ENCODE measurements around the gene GBP3. TPM values are rescaled to one million over a fixed set of nuclear protein-coding genes. Genes with fewer than 3 reads are reported as not detected.
A peak's percentile ranks its signal among the peaks of the same experiment; 100 is the strongest.
"Not testable (repeated sequence)": the region's sequence is repeated elsewhere in the genome, so short reads cannot be mapped to it uniquely, and the experiment has no call there.

Gene GBP3
- total RNA-seq, 1 donor from 2014 or later, result 9.3 TPM

GRCh38 chr1:89042491-89042890 lies 19.8 kb upstream of the GBP3 start:
- ATAC-seq (no peak), DNase-seq (ENCODE audit: missing footprints) (no peak)
- intact Hi-C loops (cut with DNase I), result no loop called here

GRCh38 chr1:89041721-89042120 lies 19.1 kb upstream of the GBP3 start:
- intact Hi-C loops (cut with DNase I), result no loop called here
- ATAC-seq, result no peak
- DNase-seq (ENCODE audit: missing footprints), result no peak

DNA sequence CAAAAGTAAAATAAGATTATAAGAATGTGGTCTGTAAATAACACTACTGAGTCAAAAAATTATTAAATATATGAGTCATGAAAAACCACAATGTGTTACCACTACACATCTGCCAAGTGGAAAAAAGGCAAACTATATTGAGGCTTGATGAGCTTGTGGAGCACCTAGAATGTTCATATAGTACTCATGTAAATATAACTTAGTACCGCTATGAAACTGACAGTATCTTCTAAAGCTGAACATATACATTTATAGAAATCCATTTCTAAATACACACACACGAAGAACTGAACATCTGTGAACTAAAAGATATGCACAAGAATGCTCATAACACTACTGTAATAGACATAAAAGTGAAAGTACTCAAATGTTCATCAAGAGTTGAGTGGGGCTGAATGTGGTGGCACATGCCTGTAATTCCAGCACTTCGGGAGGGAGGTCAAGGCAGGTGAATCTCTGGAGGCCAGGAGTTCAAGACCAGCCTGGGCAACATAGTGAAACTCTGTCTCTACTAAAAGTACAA lies 18.5 kb upstream of the GBP3 start:
- intact Hi-C loops (cut with DNase I), result no loop called here
- no peak for DNase-seq (ENCODE audit: missing footprints)
- no peak for ATAC-seq

- DNase-seq (ENCODE audit: missing footprints) (no peak), ATAC-seq (no peak)
- intact Hi-C loops (cut with DNase I), result no loop called here
Measured at GRCh38 chr1:89040315-89040626, 17.6 kb upstream of the GBP3 start.

- ATAC-seq (no peak), DNase-seq (ENCODE audit: missing footprints) (no peak)
- intact Hi-C loops (cut with DNase I), result no loop called here
Measured at GRCh38 chr1:89037186-89037585, 14.5 kb upstream of the GBP3 start.

- intact Hi-C loops (cut with DNase I), result no loop called here
- ATAC-seq (no peak), DNase-seq (ENCODE audit: missing footprints) (no peak)
Measured at GRCh38 chr1:89035080-89035479, 12.4 kb upstream of the GBP3 start.

DNA sequence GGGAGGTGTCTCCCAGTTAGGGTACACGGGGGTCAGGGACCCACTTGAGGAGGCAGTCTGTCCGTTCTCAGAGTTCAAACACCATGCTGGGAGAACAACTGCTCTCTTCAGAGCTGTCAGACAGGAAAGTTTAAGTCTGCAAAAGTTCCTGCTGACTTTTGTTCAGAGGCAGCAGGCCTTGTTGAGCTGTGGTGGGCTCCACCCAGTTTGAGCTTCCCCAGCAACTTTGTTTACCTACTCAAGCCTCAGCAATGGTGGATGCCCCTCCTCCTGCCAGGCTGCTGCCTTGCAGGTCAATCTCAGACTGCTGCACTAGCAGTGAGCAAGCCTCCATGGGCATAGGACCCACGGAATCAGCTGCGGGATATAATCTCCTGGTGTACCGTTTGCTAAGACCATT lies 11.3 kb upstream of the GBP3 start:
- intact Hi-C loops (cut with DNase I); DNase-seq (ENCODE audit: missing footprints); ATAC-seq: not testable (repeated sequence)

DNA sequence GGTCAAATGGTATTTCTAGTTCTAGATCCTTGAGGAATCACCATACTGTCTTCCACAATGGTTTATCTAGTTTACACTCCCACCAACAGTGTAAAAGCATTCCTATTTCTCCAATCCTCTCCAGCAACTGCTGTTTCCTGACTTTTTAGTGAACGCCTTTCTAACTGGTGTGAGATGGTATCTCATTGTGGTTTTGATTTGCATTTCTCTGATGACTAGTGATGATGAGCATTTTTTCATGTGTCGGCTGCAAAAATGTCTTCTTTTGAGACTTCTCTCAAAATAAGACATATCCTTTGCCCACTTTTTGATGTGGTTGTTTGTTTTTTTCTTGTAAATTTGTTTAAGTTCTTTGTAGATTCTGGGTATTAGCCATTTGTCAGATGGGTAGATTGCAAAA lies 6.4 kb upstream of the GBP3 start:
- ATAC-seq; intact Hi-C loops (cut with DNase I); DNase-seq (ENCODE audit: missing footprints): not testable (repeated sequence)

- no peak for ATAC-seq
- DNase-seq (ENCODE audit: missing footprints), result no peak
- intact Hi-C loops (cut with DNase I), result no loop called here
Measured at GRCh38 chr1:89025928-89026327, 3.3 kb upstream of the GBP3 start.

GRCh38 chr1:89023026-89023425 lies 360 bp upstream of the GBP3 start:
- ATAC-seq (no peak), DNase-seq (ENCODE audit: missing footprints) (no peak)
- intact Hi-C loops (cut with DNase I), result no loop called here

- intact Hi-C loops (cut with DNase I); ATAC-seq; DNase-seq (ENCODE audit: missing footprints): not testable (repeated sequence)
Measured at GRCh38 chr1:89018318-89018717, 4.3 kb downstream of the GBP3 start.

DNA sequence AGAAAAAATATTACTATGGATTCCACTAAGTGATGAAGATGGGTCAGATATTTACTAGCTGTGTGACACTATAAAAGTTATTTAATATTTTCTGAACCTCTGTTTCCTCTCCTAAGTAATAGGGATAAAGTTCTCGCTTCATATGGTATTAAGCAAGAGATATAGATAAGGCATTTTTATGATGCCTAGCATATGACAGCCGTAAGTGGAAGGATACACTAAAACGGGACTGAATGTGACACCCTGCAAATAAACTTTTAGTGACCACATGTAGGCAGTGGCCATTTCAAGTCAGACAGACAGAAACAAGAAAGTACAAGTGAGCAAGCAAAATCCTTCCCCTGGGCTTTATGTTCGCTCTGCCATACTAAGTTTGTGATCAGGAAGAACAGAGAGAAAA lies 14.2 kb downstream of the GBP3 start:
- ATAC-seq (no peak), DNase-seq (ENCODE audit: missing footprints) (no peak)
- intact Hi-C loops (cut with DNase I), result no loop called here

DNA sequence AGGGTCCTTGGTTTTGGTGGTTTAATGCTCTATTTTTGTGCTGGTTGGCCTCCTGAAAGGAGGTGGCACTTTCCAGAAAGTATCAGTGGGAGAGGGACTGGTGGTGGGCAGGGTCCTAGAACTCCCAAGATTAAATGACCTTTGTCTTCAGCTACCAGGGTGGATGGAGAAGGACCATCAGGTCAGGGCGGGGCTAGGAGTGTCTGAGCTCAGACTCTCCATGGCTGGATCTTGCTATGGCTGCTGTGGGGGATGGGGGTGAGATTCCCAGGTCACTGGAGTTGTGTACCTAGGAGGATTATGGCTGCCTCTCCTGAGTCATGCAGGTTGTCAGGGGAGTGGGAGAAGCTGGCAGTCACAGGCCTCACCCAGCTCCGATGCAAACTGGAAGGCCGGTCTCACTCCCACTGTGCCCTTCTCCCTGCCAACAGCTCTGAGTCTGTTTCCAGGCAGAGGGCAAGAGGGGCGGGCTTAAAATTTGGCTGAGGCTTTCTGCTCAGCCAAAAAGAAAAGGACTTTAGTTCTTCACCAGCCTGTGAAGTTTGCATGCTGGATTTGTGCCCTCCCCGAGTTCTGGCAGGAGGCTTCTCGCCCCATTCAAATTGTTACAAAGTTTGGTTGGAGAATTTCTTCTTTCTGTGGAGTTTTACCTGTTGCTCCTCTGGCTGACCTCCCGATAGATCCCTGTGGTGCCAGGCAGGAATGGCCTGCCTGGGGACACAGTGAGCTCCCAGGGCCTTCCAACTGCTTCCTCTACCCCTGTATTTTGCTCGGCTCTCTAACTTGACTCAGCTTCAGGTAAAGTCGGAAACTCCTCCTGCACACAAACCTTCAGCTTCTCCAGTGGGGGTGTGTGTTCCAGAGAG lies 17.1 kb downstream of the GBP3 start:
- intact Hi-C loops (cut with DNase I), result no loop called here
- DNase-seq (ENCODE audit: missing footprints) (no peak), ATAC-seq (no peak)

GRCh38 chr1:89002176-89002575 lies 20.5 kb downstream of the GBP3 start:
- intact Hi-C loops (cut with DNase I); DNase-seq (ENCODE audit: missing footprints); ATAC-seq: not testable (repeated sequence)

- no peak for ATAC-seq
- no peak for DNase-seq (ENCODE audit: missing footprints)
- intact Hi-C loops (cut with DNase I), result no loop called here
Measured at GRCh38 chr1:89001510-89001909, 21.2 kb downstream of the GBP3 start.

DNA sequence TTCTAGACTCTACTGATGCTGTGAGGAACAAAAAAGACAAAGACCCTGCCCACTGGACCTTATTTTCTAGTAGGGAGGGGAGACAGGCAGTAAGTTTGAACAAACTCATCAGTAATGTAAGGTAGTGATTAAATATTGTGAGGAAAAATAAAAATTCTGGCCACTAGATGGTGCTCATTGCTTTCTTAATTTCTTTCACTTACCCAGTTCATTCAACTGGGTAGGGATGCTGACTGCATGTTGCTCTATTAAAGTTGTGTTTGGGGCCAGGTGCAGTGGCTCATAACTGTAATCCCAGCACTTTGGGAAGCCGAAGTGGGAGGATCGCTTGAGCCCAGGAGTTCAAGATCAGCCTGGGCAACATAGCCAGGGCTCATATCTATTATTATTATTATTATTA lies 23.9 kb downstream of the GBP3 start:
- intact Hi-C loops (cut with DNase I), result loop anchor here (2.0 to 5.0 kb wide), 3 partner anchors 276 to 459 kb away; no protein-coding TSS in a partner anchor
- DNase-seq (ENCODE audit: missing footprints) (no peak), ATAC-seq (peak; percentile 79)

DNA sequence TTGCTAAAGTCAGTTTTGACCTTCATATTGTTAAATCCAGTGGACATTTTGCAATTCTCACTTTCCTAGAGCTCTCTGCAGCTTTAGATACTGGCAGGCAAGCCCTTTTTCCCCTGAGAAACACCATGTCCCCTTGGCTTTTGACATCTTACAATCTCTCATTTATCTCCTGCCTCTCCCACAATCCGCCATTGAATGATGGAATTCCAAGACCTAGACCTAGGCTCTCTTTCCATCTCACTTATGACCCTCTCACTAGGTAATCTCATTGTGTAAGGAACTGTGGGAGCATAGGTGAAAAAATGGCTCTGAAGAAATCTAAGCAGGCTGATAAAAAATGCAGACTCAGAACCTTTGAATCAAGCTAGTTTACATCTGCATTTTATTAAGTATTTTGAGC lies 32.2 kb downstream of the GBP3 start:
- ATAC-seq (no peak), DNase-seq (ENCODE audit: missing footprints) (no peak)
- intact Hi-C loops (cut with DNase I), result no loop called here

GRCh38 chr1:88985692-88986091 lies 37.0 kb downstream of the GBP3 start:
- intact Hi-C loops (cut with DNase I), result no loop called here
- DNase-seq (ENCODE audit: missing footprints) (no peak), ATAC-seq (no peak)

- DNase-seq (ENCODE audit: missing footprints) (no peak), ATAC-seq (peak; percentile 80)
- intact Hi-C loops (cut with DNase I), result no loop called here
Measured at GRCh38 chr1:88985032-88985431, 37.6 kb downstream of the GBP3 start.

- ATAC-seq, result no peak
- DNase-seq (ENCODE audit: missing footprints), result no peak
- intact Hi-C loops (cut with DNase I), result no loop called here
Measured at GRCh38 chr1:88984569-88984968, 38.1 kb downstream of the GBP3 start.
